Stimulated activated CD4-positive, alpha-beta T cell treated with anti-CD3 and anti-CD28 coated beads, Interleukin-1b, Interleukin-23, amount 100 ng/mL, for 48 hours (primary cell): Measurements from ENCODE around the gene ARFGAP1.

Experiments
- DNase-seq: peaks from one replicate; pipeline ENCODE4 v3.0.0-alpha.2; 2020

ARFGAP1 gene

DNA sequence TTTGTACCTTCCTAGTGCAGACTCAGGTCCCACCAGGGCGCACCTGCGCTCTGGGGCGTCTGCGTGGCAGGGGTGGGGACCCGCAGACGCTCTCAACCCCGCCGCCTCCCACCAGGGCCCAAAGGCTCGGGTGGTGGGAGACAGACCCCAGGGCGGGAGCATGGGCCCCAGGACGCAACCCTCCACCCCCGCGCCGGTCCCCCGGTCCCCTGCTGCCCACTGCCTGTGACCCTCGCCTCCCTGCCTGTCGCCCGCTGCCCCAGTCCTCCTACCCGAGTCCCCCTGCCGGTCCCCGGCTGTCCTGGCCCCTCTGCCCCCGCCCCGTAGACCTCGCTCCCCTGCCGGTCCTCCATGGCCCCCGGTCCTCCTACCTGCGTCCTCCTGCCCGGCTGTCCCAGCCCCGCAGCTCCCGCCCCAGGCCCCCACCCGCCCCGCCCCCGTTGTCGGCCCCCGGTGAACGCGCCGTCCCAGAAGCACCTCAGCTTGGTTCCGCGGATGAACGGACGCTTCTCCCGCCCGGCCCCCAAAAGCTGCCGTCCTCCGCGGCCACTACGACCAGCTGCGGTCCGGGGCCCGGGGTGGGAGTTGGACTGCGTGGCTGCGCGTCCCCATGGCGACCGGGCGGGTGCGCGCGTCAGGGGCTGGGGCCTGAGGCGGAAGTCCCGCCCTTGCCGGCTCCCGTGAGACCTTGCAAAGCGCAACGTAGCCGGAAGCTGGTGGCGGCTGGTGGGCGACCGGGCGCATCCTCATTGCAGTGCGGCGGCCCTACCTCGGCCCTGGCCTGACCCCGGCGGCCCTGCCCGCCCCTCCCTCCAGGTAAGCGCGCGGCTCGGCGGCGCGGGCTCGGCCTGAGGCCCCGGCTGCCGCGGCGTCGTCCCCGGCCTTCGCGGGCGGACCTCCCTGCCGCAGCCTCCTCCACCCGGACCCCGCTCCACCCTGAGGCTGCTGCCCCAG lies at the start of gene ARFGAP1:
TSS of gene ARFGAP1 (plus strand) at position 709 of the 954 bp plus-strand sequence. CDS start 2,768 bp downstream, outside the sequence.
- DNase-seq: peak; percentile 89

DNA sequence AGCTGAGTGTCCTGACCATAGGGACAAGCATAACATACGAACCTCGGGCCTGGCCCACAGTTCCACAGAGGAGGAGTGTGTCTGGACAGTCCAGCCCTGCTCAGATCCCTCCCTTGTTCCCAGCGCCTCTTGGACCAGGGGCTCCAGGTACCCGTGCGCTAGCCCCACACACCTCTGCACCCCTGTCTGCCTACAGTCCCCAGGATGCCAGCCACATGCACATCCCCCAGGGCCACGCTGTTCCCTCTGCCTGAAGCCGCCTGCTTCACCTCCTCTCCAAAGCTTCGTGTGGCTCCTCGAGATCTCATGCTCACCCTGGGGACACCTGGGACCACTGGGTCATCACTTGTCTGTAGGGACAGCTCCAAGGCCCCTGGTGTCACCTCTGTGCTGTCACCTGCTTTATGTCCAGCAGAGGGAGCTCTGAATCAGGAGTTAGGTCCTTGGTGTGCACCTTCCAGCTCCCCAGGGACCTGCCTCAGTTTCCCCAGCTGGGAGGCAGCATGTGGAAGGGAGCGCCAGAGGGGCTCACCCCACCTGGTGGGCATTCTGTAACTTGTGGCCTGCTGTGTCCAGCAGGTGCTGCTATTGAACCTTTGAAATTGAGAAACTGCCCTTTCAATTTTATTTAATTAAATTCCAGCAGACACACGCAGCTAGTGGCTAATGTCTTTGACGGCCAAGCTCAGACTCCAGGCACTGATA lies 49.3 kb upstream of the ARFGAP1 start:
- peak; percentile 27 for DNase-seq

DNA sequence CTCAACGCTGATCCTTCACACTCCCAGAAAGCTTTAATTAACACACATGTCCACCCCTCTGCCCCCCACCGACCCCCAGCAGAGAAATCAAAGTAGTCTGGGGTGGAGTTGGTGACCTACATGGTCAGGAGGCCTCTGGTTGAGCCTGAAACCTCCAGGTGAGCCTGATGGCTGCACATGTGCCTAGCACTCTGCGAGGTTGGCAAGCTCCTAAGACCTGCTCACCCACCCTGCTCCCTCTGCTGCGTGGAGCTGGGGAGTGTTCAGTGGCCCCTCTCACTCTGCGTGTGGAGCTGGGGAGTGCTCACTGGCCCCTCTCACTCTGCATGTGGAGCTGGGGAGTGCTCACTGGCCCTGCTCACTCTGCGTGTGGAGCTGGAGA lies 48.8 kb upstream of the ARFGAP1 start:
- no peak for DNase-seq

DNA sequence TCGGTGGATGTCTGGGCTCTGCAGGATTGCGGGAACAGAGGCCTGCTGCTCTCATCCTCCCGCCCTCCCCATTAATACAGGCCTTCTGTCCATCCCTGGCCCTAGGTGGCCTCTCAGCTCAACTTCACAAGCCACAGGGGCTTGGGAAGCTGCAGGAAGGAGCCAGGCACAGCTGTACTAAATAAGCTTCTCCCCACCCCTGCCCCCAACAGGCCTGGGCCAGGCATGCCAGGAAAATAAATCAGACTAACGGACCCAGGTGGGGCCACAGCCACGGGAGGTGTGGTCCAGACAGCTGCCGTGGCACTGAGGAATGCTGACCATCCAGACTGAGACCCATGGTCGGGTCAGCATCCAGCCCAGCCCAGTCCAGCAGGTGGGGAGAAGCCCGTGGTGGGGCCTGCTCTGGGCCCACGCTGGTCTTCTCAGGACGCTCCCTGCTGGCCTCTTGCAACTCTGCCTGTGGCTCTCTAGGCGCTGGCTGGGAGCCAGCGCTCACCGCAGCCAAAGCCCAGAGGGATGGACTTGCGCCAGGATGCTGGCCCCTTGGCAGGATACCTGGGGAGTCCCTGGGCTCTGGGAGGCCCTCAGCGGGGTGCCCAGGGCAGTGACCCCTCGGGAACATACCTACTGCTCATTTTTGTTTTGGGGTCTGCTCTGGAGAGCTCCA lies 48.1 kb upstream of the ARFGAP1 start:
- DNase-seq: no peak

DNA sequence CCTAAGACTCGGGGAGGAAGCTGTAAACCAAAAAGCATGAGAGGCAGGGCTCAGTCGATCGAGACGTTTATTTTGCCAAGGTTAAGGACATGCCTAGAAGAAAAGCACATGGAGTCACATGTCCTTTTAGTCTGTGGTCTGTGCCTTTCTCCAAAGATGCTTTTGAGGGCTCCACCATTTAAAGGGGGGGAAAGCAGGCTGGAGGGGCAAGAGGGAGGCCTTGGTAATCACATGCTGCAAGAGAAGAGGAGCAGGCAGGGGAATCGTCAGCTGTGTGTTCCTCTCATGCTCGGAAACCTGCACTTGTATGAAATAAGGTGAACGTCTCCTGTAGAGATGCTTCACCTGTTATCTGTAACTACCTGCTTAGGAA lies 47.5 kb upstream of the ARFGAP1 start:
- no peak for DNase-seq

DNA sequence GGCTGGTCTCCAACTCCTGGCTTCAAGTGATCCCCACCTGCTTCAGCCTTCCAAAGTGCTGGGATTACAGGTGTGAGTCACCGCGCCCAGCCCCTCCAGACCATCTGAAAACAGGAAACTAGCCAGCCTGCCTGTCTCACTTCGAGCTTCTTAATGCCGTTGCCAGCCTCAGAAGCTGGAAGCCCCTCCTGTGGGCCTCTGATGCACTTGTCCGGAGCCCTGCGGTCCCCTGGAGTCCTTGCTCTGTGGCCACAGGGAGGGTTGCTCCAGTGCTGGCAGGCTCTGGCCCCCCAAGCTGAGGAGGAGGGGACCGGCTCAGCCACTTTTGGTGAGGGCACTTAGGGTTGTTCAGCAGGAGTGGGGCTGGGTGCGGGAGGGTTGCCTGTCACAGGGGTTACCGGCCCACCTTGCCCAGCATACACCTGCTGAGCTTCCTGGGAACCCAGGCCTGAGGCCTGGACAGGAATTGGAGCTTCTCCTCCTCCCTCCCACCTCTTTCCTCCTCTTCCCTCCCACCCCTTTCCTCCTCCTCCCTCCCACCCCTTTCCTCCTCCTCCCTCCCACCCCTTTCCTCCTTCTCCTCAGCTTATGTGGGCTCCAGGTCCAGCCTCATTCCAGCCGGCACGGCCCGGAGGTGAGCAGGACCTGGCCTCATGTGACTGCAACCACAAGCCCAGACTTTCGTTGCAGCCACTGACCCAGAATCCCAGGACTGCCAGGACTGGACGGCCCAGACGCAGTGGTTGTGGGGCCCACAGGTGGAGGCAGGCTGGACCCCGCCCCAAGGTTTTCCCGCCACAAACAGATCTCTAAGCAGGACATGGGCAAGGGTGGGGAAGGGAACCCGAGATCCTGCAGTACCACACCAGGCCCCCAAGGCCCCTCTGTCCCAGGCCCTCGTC lies 46.3 kb upstream of the ARFGAP1 start:
- no peak for DNase-seq

DNA sequence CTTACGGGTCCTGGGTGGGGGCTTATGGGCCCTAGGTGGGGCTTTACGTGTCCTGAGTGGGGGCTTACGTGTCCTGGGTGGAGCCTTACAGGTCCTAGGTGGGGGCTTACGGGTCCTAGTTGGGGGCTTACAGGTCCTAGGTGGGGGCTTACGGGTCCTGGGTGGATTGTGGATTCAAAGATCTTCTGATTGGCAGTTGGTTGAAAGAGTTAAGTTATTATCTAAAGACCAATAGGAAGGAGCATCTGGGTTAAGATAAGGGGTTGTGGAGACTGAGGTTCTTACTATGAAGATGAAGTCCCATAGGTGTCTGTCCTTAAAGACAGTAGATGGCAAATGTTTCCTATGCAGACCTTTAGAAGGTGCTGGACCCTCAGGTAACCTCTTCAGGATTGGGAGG lies 45.4 kb upstream of the ARFGAP1 start:
- no peak for DNase-seq

DNA sequence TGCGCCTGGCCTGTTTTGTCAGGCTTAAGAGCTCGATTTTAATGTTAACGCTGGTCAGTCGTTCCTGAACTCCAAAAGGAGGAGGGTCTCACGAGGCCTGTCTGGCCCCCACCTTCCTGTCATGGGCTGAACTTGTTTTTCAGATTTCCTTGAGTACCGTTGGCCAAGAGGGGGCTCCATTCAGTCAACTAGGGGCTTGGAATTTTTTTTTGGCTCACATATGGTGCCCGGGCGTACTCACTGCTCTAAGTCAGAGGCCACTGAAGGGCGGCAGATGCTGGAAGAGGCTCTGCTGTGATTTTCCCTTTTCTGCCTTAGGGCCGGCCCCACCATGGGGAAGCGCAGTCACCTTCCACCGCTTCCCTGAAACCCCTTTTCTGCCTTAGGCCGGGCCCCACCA lies 43.8 kb upstream of the ARFGAP1 start:
- no peak for DNase-seq

- DNase-seq: no peak
Observed at GRCh38 chr20:63230800-63231268, 41.8 kb upstream of the ARFGAP1 start.

GRCh38 chr20:63232235-63233060 lies 40.2 kb upstream of the ARFGAP1 start:
- no peak for DNase-seq

DNA sequence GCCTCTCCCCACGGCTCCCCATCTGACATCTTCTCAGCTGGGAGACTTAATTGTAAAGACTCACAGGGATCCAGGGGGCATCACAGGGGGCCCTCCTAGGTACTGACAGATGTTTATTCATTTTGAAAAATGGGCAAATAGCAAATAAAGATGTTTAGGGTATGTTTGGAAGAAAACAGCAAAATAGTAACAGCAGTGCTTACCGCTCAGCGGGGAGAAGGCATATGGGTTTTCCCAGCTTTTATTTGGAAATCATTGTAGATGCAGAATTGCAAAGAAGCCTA lies 39.6 kb upstream of the ARFGAP1 start:
- no peak for DNase-seq

- DNase-seq: no peak
Observed at GRCh38 chr20:63233924-63234323, 38.7 kb upstream of the ARFGAP1 start.

DNA sequence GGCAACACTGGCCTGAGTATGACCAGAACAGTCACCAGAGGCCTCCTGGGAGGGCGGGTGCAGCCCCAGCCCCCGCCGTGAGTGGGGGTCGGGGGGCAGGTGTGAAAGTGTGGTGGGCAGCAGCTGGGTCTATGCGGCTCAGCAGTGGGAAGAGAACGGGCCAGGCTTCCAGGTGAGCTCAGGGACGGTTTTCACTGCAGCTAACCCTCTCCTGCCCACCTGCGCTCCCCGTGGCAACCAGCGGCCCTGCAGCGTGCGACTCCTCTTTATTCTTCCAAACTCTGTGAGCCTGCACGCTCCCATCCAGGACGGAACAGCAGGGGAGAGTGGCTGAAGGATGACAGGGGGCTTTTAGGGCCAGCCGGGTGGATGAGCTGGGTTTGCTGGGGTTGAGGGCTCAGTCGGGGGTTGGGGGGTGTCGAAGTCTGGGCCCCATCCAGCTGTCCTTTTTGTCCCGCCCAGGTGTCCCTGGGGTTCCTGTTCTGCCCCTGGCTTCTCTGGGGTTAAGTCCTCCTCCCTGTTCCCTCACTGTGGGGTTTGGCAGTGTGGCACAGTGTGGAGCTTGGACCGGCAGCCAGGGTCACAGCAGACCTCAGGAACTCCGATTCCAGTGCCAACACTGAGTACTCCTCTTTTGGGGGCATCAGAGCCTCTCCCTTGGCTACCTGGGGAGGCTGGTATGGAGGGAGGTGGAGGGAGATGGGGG lies 37.8 kb upstream of the ARFGAP1 start:
- DNase-seq: peak; percentile 22

DNA sequence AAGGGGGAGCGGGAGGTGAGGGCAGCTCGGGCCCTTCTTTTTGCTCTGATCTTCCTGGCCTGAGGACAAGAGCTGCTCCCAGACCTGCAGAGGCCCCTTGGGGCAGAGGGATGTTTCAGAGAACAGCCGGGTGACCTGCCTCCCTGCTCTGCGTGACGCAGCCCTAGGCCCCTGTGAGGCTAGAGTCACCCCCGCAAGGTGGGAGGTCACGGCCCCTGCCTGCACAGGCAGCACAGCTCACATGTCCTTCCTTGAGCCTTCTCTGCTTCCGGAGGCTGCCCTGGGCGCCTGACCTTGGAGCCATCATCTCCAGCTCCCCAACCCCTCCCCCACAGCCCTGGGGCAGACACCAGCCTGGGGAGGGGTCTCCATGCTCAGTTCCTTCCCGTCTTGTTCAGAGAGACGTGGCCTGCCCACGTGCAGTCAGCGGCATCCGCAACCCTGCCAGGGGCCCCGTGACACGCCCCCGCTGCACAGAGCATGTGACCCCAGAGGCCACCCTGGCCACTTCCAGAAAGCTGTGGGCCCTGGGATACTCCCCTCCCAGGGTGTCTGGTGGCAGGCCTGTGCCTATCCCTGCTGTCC lies 37.1 kb upstream of the ARFGAP1 start, which contains the start of gene BIRC7:
TSS of gene BIRC7 (plus strand) at position 507 of the 585 bp plus-strand sequence. CDS start 192 bp downstream, outside the sequence.
- DNase-seq: no peak

GRCh38 chr20:63236116-63236837 lies 36.3 kb upstream of the ARFGAP1 start:
- DNase-seq: no peak

GRCh38 chr20:63238031-63238430 lies 34.6 kb upstream of the ARFGAP1 start:
- DNase-seq: no peak

DNA sequence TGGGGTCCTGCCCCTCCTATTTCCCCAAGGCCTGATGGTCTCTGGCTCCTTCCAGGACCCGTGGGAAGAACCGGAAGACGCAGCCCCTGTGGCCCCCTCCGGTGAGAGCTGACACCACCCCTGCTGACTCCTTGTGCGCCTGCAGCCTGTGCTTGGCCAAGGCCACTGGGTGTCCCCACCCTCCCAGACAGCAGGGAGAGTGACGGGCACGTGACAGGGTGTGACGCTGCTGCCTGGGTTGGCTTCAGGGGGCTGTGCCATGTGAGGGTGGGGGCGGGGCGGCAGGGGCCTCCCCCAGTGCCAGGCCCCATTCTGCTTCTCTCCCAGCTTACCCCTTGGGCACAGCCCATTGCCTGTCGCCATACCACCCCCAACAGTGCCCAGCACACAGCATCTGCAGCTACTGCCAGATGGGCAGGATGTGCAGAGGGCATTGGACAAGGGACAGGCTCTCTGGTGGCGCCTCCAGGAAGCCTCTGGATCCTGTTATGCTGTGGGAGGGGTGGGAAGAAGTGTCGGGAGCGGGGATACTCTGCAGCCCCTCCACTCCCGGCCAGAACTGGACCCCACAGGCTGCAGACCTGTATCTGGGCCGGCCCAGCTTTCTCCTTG lies 34.0 kb upstream of the ARFGAP1 start:
- no peak for DNase-seq

- no peak for DNase-seq
Observed at GRCh38 chr20:63239431-63239830, 33.2 kb upstream of the ARFGAP1 start.

DNA sequence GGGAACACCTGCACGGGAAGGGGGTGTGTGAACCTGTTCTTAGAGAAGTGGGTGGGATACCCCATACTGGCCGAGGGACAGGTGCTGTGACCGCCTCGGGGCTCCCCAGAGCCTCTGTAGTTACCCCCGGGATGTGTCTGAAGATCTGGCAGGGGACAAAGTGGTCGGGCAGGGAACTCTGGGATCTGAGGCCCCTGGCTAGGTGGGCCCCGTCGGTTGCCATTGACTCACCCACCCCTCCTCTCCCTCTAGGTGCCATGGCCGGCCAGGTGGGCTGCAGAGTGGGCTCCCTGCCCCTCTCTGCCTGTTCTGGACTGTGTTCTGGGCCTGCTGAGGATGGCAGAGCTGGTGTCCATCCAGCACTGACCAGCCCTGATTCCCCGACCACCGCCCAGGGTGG lies 32.6 kb upstream of the ARFGAP1 start:
- no peak for DNase-seq
